ENCODE results near the gene AURKAIP1. TPM values are rescaled to one million over a fixed set of nuclear protein-coding genes. Genes with fewer than 3 reads are reported as not detected.

The AURKAIP1 gene
- total and polyA plus RNA-seq, 9 of the 15 experiments (the other 6 are each of a cell fraction or from before 2014, with no cell fraction given) = 7.8 to 478 (median 92.0) TPM

- TF ChIP-seq CXXC5 (CRISPR knock-in tag; IDR thresholded peaks at IDR 0.05) = peak; percentile 73
- TF ChIP-seq CTBP1 (IDR thresholded peaks at IDR 0.05; ENCODE audit: borderline replicate concordance) = peak; percentile 11; the same call in 1 of the 2 replicates
- no peak for TF ChIP-seq ZSCAN32 (CRISPR knock-in tag; IDR thresholded peaks at IDR 0.05)
- TF ChIP-seq HDAC2 (IDR thresholded peaks at IDR 0.05) = no peak
- peak; percentile 43 for TF ChIP-seq CCNT2 (IDR thresholded peaks at IDR 0.05; ENCODE audit: borderline replicate concordance, extremely low read depth, insufficient read length, low read depth, low read length)
- no peak for TF ChIP-seq SMAD2 (IDR thresholded peaks at IDR 0.05; ENCODE audit: low read depth, low read length)
- peak; percentile 90 for TF ChIP-seq SUPT5H (IDR thresholded peaks at IDR 0.05)
- TF ChIP-seq, protein P1, sequence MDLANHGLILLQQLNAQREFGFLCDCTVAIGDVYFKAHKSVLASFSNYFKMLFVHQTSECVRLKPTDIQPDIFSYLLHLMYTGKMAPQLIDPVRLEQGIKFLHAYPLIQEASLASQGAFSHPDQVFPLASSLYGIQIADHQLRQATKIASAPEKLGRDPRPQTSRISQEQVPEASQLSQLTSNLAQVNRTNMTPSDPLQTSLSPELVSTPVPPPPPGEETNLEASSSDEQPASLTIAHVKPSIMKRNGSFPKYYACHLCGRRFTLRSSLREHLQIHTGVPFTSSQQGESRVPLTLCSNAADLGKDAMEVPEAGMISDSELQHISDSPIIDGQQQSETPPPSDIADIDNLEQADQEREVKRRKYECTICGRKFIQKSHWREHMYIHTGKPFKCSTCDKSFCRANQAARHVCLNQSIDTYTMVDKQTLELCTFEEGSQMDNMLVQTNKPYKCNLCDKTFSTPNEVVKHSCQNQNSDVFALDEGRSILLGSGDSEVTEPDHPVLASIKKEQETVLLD (IDR thresholded peaks at IDR 0.05) = peak; percentile 89
- TF ChIP-seq, protein P2, sequence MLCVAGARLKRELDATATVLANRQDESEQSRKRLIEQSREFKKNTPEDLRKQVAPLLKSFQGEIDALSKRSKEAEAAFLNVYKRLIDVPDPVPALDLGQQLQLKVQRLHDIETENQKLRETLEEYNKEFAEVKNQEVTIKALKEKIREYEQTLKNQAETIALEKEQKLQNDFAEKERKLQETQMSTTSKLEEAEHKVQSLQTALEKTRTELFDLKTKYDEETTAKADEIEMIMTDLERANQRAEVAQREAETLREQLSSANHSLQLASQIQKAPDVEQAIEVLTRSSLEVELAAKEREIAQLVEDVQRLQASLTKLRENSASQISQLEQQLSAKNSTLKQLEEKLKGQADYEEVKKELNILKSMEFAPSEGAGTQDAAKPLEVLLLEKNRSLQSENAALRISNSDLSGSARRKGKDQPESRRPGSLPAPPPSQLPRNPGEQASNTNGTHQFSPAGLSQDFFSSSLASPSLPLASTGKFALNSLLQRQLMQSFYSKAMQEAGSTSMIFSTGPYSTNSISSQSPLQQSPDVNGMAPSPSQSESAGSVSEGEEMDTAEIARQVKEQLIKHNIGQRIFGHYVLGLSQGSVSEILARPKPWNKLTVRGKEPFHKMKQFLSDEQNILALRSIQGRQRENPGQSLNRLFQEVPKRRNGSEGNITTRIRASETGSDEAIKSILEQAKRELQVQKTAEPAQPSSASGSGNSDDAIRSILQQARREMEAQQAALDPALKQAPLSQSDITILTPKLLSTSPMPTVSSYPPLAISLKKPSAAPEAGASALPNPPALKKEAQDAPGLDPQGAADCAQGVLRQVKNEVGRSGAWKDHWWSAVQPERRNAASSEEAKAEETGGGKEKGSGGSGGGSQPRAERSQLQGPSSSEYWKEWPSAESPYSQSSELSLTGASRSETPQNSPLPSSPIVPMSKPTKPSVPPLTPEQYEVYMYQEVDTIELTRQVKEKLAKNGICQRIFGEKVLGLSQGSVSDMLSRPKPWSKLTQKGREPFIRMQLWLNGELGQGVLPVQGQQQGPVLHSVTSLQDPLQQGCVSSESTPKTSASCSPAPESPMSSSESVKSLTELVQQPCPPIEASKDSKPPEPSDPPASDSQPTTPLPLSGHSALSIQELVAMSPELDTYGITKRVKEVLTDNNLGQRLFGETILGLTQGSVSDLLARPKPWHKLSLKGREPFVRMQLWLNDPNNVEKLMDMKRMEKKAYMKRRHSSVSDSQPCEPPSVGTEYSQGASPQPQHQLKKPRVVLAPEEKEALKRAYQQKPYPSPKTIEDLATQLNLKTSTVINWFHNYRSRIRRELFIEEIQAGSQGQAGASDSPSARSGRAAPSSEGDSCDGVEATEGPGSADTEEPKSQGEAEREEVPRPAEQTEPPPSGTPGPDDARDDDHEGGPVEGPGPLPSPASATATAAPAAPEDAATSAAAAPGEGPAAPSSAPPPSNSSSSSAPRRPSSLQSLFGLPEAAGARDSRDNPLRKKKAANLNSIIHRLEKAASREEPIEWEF (CRISPR knock-in tag; IDR thresholded peaks at IDR 0.05) = no peak
- 0 out of 2 replicates have a peak, but pooled peaks have one; percentile 5 for TF ChIP-seq RBM34 (IDR thresholded peaks at IDR 0.05; ENCODE audit: borderline replicate concordance, insufficient read depth, low read length)
- peak; percentile 81 for TF ChIP-seq FIP1L1 (IDR thresholded peaks at IDR 0.05; ENCODE audit: low read depth, low read length, poor library complexity, severe bottlenecking)
- peak; percentile 48; the same call in 1 of the 2 replicates for TF ChIP-seq RNF2 (IDR thresholded peaks at IDR 0.05)
- TF ChIP-seq TBL1XR1 (IDR thresholded peaks at IDR 0.05; ENCODE audit: low read length in 2 of 2) = no peak
- TF ChIP-seq, protein P3, sequence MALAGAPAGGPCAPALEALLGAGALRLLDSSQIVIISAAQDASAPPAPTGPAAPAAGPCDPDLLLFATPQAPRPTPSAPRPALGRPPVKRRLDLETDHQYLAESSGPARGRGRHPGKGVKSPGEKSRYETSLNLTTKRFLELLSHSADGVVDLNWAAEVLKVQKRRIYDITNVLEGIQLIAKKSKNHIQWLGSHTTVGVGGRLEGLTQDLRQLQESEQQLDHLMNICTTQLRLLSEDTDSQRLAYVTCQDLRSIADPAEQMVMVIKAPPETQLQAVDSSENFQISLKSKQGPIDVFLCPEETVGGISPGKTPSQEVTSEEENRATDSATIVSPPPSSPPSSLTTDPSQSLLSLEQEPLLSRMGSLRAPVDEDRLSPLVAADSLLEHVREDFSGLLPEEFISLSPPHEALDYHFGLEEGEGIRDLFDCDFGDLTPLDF (CRISPR knock-in tag; IDR thresholded peaks at IDR 0.05) = peak; percentile 42; the same call in 1 of the 2 replicates
- TF ChIP-seq ELF4 (CRISPR knock-in tag; IDR thresholded peaks at IDR 0.05) = no peak; the same call in 1 of the 2 replicates
- TF ChIP-seq CAMTA2 (CRISPR knock-in tag; conservative IDR thresholded peaks at IDR 0.05) = no peak
- no peak for TF ChIP-seq ZNF57 (CRISPR knock-in tag; IDR thresholded peaks at IDR 0.05)
- TF ChIP-seq ZBTB1 (CRISPR knock-in tag; IDR thresholded peaks at IDR 0.05; ENCODE audit: borderline replicate concordance, low read depth) = 0 out of 2 replicates have a peak, but pooled peaks have one; percentile 20
- no peak for TF ChIP-seq LEF1 (IDR thresholded peaks at IDR 0.05)
- no peak for TF ChIP-seq ID3 (CRISPR knock-in tag; IDR thresholded peaks at IDR 0.05)
- TF ChIP-seq ID3 (tag; IDR thresholded peaks at IDR 0.05) = no peak
Measured at GRCh38 chr1:1324524-1325287, 50.3 kb downstream of the AURKAIP1 start, which contains the start of the genes CPTP and INTS11 (continued).

All from K562 (cell line).